WI38 (cell line): ENCODE data around the gene BSN.
A peak's percentile ranks its signal among the peaks of the same experiment; 100 is the strongest.

ENCODE experiments used
- H3K4me3 ChIP-seq: 2 replicates; pipeline ENCODE4 v1.5.1; 2011; ENCODE audit warnings: low read depth, mild to moderate bottlenecking, control low read depth, low read length
- TF ChIP-seq, protein P1 (sequence below): IDR thresholded peaks from 2 replicates; pipeline ENCODE4 v1.5.1; 2012; ENCODE audit warnings: low read depth, mild to moderate bottlenecking, control low read depth, low read length

Gene BSN

DNA sequence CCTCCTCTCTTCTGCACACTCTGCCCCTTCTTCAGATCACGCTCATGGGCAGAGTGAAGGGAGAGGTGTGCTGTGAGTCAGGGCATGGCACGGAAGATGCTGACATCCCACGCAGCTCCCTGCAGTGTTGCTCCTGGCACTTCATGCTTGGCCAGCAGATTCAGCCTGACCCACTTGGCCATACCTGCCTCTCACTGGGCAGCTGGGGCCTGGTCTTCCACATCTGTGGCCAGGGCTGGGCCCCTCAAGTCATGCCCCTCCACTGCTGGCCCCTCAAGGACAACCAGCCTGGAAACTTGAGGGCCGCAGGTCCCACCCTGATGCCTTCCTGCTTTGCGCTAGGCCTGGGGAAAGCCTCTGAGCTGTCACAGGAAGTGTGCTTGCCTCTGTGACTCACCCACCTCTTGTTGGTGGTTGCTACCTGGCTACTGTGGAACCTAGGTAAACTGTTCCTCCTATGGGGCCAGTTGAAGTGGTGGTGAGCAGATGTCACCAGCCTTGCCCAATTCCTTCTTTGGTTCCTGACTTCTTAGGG, 48.7 kb downstream of the BSN start:
- TF ChIP-seq, protein P1, sequence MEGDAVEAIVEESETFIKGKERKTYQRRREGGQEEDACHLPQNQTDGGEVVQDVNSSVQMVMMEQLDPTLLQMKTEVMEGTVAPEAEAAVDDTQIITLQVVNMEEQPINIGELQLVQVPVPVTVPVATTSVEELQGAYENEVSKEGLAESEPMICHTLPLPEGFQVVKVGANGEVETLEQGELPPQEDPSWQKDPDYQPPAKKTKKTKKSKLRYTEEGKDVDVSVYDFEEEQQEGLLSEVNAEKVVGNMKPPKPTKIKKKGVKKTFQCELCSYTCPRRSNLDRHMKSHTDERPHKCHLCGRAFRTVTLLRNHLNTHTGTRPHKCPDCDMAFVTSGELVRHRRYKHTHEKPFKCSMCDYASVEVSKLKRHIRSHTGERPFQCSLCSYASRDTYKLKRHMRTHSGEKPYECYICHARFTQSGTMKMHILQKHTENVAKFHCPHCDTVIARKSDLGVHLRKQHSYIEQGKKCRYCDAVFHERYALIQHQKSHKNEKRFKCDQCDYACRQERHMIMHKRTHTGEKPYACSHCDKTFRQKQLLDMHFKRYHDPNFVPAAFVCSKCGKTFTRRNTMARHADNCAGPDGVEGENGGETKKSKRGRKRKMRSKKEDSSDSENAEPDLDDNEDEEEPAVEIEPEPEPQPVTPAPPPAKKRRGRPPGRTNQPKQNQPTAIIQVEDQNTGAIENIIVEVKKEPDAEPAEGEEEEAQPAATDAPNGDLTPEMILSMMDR, result no peak
- H3K4me3 ChIP-seq, result no peak overlapping the region

DNA sequence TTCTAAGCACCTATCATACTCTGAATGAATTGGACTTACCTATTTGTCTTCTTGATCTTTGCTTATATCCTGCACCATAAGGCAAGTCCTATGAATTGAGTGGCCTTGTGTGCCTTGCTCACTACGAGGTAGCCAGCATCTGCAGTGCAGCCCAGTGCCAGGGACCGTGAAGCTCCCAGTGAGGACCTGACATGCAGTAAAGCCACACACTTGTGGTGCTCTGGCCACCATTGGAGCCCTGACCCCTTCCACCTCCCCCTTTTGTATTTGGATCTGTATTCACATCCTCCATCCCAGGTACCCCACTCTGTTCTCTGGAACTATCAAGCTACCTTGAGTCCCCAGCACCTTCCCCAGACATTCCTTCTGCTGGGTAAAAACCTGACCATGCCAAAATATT, 52.1 kb downstream of the BSN start:
- H3K4me3 ChIP-seq, result no peak overlapping the region
- TF ChIP-seq, protein P1, result no peak

DNA sequence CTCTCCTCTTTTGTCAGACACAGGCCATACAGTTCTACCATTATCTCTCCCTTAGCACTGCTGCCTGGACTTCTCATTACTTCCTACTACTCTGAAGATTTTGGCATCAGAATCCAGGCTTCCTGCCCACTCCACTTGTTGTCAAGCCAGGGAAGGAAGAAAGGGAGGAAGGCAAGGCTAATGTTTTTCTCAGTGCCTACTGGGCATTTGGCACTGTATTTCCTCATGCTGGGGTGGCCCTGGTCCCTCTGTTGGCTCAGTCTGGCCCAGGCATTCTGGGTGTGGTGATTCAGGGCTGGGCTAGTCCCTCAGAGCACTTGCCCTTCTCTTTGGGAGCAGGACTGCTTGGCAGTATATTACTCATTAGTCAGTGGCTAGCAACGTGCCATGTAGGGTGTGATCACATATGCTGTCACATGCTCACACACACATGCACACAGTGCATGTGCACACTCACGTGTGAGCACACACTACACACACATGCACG, 52.9 kb downstream of the BSN start:
- H3K4me3 ChIP-seq, result no peak overlapping the region
- TF ChIP-seq, protein P1, result no peak

DNA sequence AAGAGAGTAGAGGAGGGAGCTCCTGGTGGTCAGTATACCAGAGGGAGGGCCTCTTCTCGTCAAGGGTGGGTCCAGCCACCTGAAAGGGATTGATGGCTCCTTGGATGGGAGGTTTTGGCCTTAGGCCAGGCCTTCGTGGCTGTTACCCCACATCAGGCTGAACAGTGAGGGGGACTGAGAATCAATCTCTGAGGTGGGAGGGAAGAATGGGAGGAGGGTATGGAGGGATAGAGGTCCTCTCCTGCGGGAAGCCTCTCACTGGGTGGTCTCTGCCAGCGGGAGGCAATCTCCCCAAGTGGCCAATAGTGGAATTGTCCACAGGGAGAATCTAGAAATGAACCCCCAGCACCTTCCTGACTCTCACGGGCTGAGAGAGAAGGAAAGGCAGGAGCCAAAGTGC, 53.5 kb downstream of the BSN start:
- TF ChIP-seq, protein P1, result peak; percentile 31
- no peak overlapping the region for H3K4me3 ChIP-seq

DNA sequence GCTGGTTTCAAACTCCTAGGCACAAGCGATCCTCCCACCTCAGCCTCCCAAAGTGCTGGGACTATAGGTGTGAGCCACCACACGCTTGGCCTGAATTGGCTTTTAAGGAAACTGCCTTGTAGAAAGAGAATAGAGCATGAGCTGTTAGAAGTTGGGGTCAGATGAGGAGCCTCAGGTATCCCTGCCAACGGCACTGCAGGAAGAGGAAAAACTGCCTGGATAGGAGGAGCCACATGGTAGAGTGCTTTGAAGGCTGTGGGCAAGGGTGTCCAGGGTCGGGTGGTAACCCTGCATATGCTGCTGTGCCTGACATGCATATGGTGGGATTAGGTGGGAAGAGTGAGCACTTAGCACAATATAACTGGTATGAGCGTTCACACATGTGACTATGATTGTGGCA, 55.0 kb downstream of the BSN start:
- TF ChIP-seq, protein P1, result no peak

DNA sequence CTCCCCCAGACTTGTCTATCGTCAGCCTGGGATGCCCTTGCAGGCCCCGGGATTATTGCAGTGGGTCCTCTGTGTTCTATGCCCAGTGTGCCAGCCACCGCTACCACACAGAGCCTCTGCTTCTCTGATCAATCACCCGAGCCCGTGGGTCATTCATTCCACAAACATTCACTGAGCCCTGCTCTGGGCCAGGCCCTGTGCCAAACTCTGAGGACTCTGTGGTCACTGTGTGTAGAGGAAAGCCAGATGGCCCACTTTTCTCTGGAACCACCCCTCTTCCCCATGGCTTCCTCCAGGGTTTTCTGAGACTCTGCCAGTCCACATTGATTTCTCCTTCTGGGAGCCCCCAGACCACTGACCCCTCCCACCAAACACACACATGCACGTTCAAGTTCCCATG, 55.5 kb downstream of the BSN start:
- no peak overlapping the region for H3K4me3 ChIP-seq
- TF ChIP-seq, protein P1, result no peak

More for the DNA sequence above, 55.0 kb downstream of the BSN start:
- no peak overlapping the region for H3K4me3 ChIP-seq

DNA sequence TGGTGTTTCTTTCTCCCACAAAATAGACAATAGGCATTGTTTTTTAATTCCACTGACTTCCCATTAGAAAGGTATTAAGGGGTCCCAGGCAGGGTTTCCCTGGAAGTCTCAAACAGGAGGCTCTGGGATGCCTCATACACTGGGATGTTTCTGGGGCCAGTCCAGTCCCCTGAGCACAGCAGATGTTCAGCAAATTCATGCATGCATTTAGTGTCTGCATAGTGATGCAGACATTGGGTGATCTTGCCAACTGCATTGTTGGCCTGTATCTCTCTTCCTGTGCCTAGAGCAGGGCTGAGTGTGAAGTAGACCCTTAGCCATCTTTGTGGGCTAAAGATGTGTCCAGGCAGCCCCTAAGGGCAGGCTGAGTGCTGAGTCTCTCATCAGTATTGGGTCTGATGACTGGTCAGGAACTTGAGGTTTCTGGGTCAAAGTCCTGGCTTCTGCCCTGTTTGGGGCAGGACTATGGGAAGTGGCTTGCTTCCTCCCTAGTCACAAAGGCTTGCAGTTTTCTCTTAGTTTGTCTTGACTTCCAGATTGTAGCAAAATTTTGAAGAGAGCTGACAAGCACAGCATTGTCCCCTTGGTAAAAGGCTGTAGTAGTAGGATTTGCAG, 56.5 kb downstream of the BSN start:
- TF ChIP-seq, protein P1, result no peak

More for the DNA sequence above, 56.5 kb downstream of the BSN start:
- no peak overlapping the region for H3K4me3 ChIP-seq
